ENCODE measurements around the gene USP7. TPM values are rescaled to one million over a fixed set of nuclear protein-coding genes. Genes with fewer than 3 reads are reported as not detected.
A peak's percentile ranks its signal among the peaks of the same experiment; 100 is the strongest.

Gene USP7
- total and polyA plus RNA-seq, 2 experiments from 2014 or later = 13.3 to 30.6 TPM

DNA sequence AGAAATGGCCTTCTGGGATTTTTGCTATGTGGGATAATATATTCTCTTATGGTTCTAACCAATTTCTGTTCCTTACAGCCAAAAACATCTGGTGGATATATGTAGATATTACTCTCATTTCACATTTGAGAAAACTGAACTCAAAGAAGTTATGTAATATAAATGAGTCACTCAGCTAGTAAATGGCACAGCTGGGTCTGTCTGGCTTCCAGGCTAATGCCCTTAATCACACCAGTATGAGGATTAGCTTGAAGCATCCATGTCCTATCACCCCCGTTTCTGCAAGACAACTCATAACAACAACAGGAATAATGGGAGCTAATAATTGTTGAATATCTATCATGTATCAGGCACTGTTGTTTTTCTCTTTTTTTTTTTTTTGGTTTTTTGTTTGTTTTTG is 34.4 kb upstream of the USP7 start:
- TF ChIP-seq EZH2phosphoT487 (IDR thresholded peaks at IDR 0.05; ENCODE audit: insufficient read depth, low read depth) = no peak
- no peak for TF ChIP-seq EZH2 (IDR thresholded peaks at IDR 0.05; ENCODE audit: insufficient read depth, poor library complexity, severe bottlenecking)
- Histone ChIP-seq H2AFZ (no peak overlapping the region), H3K9ac (no peak overlapping the region), H3K36me3 (ENCODE audit: low read depth) (no peaks in the 10 kb centered on the region), H4K20me1 (ENCODE audit: insufficient read depth) (no peaks in the 10 kb centered on the region), H3F3A (ENCODE audit: insufficient read depth) (0 out of 2 replicates have a peak, but pooled peaks cover 4% of the 10 kb centered on the region), H3K4me3 (no peak overlapping the region), H3K27me3 (replicated peaks; ENCODE audit: insufficient read depth) (no peaks in the 10 kb centered on the region), H3K4me1 (ENCODE audit: insufficient read depth) (no peaks in the 10 kb centered on the region; the same call in 1 of the 2 replicates), H3K4me2 (ENCODE audit: unreplicated experiment) (no peak overlapping the region), H3K9me3 (ENCODE audit: low read depth) (no peaks in the 10 kb centered on the region), H3K9me2 (ENCODE audit: insufficient read depth) (no peaks in the 10 kb centered on the region), H3K79me2 (ENCODE audit: insufficient read depth) (no peaks in the 10 kb centered on the region), H3K27ac (no peak overlapping the region)
- in situ Hi-C loops (cut with MboI) = no loop called here
- 0 to 3% methylated on average over 1 of the region's 1 CpG for WGBS, 2 experiments (ENCODE audit: low coverage in 1 of 2, low lambda C conversion rate in 2 of 2, missing lambda C conversion rate in 2 of 2)
- DNase-seq = peak; percentile 82

- in situ Hi-C loops (cut with MboI) = no loop called here
- no peak overlapping the region for H3K4me2 ChIP-seq (ENCODE audit: unreplicated experiment)
These were observed 33.2 kb upstream of the USP7 start for GRCh38 chr16:8996891-8997290.

GRCh38 chr16:8990445-8990844 is 26.7 kb upstream of the USP7 start:
- H2AFZ ChIP-seq = no peak overlapping the region
- H3K4me2 ChIP-seq (ENCODE audit: unreplicated experiment) = no peak overlapping the region
- no peak overlapping the region for H3K9ac ChIP-seq
- 62 to 65% methylated on average over 8 of the region's 8 CpGs for WGBS, 2 experiments (ENCODE audit: low coverage in 1 of 2, low lambda C conversion rate in 2 of 2, missing lambda C conversion rate in 2 of 2)
- no peak overlapping the region for H3K4me3 ChIP-seq
- TF ChIP-seq EZH2phosphoT487 (IDR thresholded peaks at IDR 0.05; ENCODE audit: insufficient read depth, low read depth) = no peak
- no peak for TF ChIP-seq EZH2 (IDR thresholded peaks at IDR 0.05; ENCODE audit: insufficient read depth, poor library complexity, severe bottlenecking)
- no peak overlapping the region for H3K27ac ChIP-seq
- H4K20me1 ChIP-seq (ENCODE audit: insufficient read depth) = no peaks in the 10 kb centered on the region
- no peaks in the 10 kb centered on the region for H3F3A ChIP-seq (ENCODE audit: insufficient read depth)
- no peaks in the 10 kb centered on the region; the same call in 1 of the 2 replicates for H3K27me3 ChIP-seq (replicated peaks; ENCODE audit: insufficient read depth)
- no peaks in the 10 kb centered on the region for H3K9me2 ChIP-seq (ENCODE audit: insufficient read depth)
- no peak for DNase-seq
- no peaks in the 10 kb centered on the region for H3K79me2 ChIP-seq (ENCODE audit: insufficient read depth)
- H3K4me1 ChIP-seq (ENCODE audit: insufficient read depth) = no peaks in the 10 kb centered on the region
- in situ Hi-C loops (cut with MboI) = no loop called here
- H3K9me3 ChIP-seq (ENCODE audit: low read depth) = no peaks in the 10 kb centered on the region
- no peaks in the 10 kb centered on the region for H3K36me3 ChIP-seq (ENCODE audit: low read depth)

More at GRCh38 chr16:8996891-8997290, 33.2 kb upstream of the USP7 start:
- Histone ChIP-seq H4K20me1 (ENCODE audit: insufficient read depth) (no peaks in the 10 kb centered on the region), H3K36me3 (ENCODE audit: low read depth) (no peaks in the 10 kb centered on the region), H3K4me3 (no peak overlapping the region), H3K27me3 (replicated peaks; ENCODE audit: insufficient read depth) (no peaks in the 10 kb centered on the region), H3K9me2 (ENCODE audit: insufficient read depth) (no peaks in the 10 kb centered on the region), H2AFZ (no peak overlapping the region), H3K9ac (no peak overlapping the region), H3K9me3 (ENCODE audit: low read depth) (no peaks in the 10 kb centered on the region), H3K4me1 (ENCODE audit: insufficient read depth) (no peaks in the 10 kb centered on the region; the same call in 1 of the 2 replicates), H3K27ac (no peak overlapping the region), H3F3A (ENCODE audit: insufficient read depth) (0 out of 2 replicates have a peak, but pooled peaks cover 4% of the 10 kb centered on the region), H3K79me2 (ENCODE audit: insufficient read depth) (no peaks in the 10 kb centered on the region)
- DNase-seq = no peak
- TF ChIP-seq EZH2 (IDR thresholded peaks at IDR 0.05; ENCODE audit: insufficient read depth, poor library complexity, severe bottlenecking) (no peak), EZH2phosphoT487 (IDR thresholded peaks at IDR 0.05; ENCODE audit: insufficient read depth, low read depth) (no peak)
- 81 to 82% methylated on average over 5 of the region's 5 CpGs for WGBS, 2 experiments (ENCODE audit: low coverage in 1 of 2, low lambda C conversion rate in 2 of 2, missing lambda C conversion rate in 2 of 2)

DNA sequence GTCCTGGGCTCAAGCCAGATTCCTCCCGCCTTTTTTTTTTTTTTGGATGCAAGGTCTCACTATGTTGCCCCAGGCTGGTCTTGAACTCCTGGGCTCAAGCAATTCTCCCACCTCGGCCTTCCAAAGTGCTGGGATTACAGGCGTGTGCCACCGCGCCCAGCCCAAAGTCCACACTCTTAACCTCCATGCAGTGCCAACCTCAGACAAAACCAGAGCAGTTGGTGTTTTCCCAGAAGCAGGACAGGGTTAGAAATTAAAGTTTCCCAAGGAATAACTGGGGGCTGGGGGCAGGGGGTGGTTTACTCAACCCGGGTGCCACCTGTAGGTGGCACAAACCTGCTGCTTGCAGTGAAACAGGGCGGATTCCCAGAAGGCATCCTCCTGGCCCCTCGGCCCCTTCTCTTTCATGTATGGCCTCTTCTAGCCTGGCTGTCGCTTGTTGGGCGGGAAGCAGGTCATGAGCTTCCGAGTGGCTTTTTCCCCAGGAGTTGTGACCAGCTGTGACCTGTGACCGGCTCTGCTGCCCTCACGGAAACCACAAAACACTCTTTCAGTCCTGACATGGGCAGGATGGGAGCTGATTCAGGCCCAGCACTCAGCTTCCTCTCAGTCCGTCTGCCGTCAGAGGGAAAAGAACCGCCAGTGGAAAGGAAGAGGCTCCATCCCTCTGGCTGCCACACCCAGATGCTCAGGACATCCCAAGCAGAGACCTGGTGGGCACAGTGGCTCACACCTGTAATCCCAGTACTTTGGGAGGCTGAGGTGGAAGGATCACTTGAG is 25.6 kb upstream of the USP7 start:
- no peak overlapping the region for H3K27ac ChIP-seq
- H3K4me3 ChIP-seq = no peak overlapping the region
- in situ Hi-C loops (cut with MboI) = no loop called here
- no peak overlapping the region for H2AFZ ChIP-seq
- no peaks in the 10 kb centered on the region for H4K20me1 ChIP-seq (ENCODE audit: insufficient read depth)
- TF ChIP-seq EZH2phosphoT487 (IDR thresholded peaks at IDR 0.05; ENCODE audit: insufficient read depth, low read depth) (no peak), EZH2 (IDR thresholded peaks at IDR 0.05; ENCODE audit: insufficient read depth, poor library complexity, severe bottlenecking) (no peak)
- DNase-seq = no peak
- H3F3A ChIP-seq (ENCODE audit: insufficient read depth) = no peaks in the 10 kb centered on the region
- H3K79me2 ChIP-seq (ENCODE audit: insufficient read depth) = no peaks in the 10 kb centered on the region
- no peaks in the 10 kb centered on the region for H3K9me3 ChIP-seq (ENCODE audit: low read depth)
- no peaks in the 10 kb centered on the region; the same call in 1 of the 2 replicates for H3K27me3 ChIP-seq (replicated peaks; ENCODE audit: insufficient read depth)
- no peak overlapping the region for H3K4me2 ChIP-seq (ENCODE audit: unreplicated experiment)
- H3K9me2 ChIP-seq (ENCODE audit: insufficient read depth) = no peaks in the 10 kb centered on the region
- 76 to 78% methylated on average over 16 of the region's 16 CpGs for WGBS, 2 experiments (ENCODE audit: low coverage in 1 of 2, low lambda C conversion rate in 2 of 2, missing lambda C conversion rate in 2 of 2)
- no peaks in the 10 kb centered on the region for H3K36me3 ChIP-seq (ENCODE audit: low read depth)
- no peak overlapping the region for H3K9ac ChIP-seq
- H3K4me1 ChIP-seq (ENCODE audit: insufficient read depth) = no peaks in the 10 kb centered on the region

Measured in GM23248 (cell line).